Loucy (cell line): ENCODE data around the gene GBX2.

ENCODE experiments used
- H2AFZ ChIP-seq: fragments of 200-600 bp; sonication (generic); 2 replicates; pipeline ENCODE4 v1.6.0; 2016; ENCODE audit warnings: antibody characterized with exemption, mild to moderate bottlenecking, low read length, moderate library complexity
- H3F3A ChIP-seq: fragments of 200-600 bp; 2 replicates; pipeline ENCODE4 v1.6.0; 2016; ENCODE audit warnings: antibody characterized with exemption, low read depth, mild to moderate bottlenecking
- H3K27me3 ChIP-seq: fragments of 200-600 bp; sonication (generic); 2 replicates; pipeline ENCODE4 v1.6.1; 2014; ENCODE audit warnings: low read length, mild to moderate bottlenecking; ENCODE audit not compliant: insufficient read depth, poor library complexity, severe bottlenecking
- H3K36me3 ChIP-seq: fragments of 200-600 bp; sonication (generic); 2 replicates; pipeline ENCODE4 v1.6.1; 2016; ENCODE audit warnings: low read length; ENCODE audit not compliant: insufficient read depth
- H3K4me1 ChIP-seq: fragments of 200-600 bp; sonication (generic); 2 replicates; pipeline ENCODE4 v1.5.1; 2014; ENCODE audit warnings: low read length, mild to moderate bottlenecking; ENCODE audit not compliant: insufficient read depth, poor library complexity, severe bottlenecking
- H3K4me2 ChIP-seq: fragments of 200-600 bp; sonication (generic); 2 replicates; pipeline ENCODE4 v1.6.0; 2014; ENCODE audit warnings: antibody characterized with exemption, low read length, low read depth, mild to moderate bottlenecking; ENCODE audit not compliant: poor library complexity, severe bottlenecking
- H3K4me3 ChIP-seq: fragments of 200-600 bp; sonication (generic); 2 replicates; pipeline ENCODE4 v1.5.1; 2014; ENCODE audit warnings: low read length, mild to moderate bottlenecking, mixed read lengths; ENCODE audit not compliant: poor library complexity, severe bottlenecking
- H3K79me2 ChIP-seq: fragments of 200-600 bp; sonication (generic); 2 replicates; pipeline ENCODE4 v1.6.1; 2014; ENCODE audit warnings: low read length; ENCODE audit not compliant: insufficient read depth
- H3K9ac ChIP-seq: fragments of 200-600 bp; sonication (generic); 2 replicates; pipeline ENCODE4 v1.6.0; 2014; ENCODE audit warnings: mild to moderate bottlenecking, low read depth, low read length, moderate library complexity; ENCODE audit not compliant: poor library complexity, severe bottlenecking
- H3K9me2 ChIP-seq: fragments of 200-600 bp; sonication (generic); replicated peaks from 2 replicates; pipeline ENCODE4 v1.6.1; 2016; ENCODE audit warnings: low read depth, low read length, mixed read lengths
- H3K9me3 ChIP-seq: fragments of 200-600 bp; sonication (generic); 2 replicates; pipeline ENCODE4 v1.6.1; 2014; ENCODE audit warnings: mild to moderate bottlenecking, antibody characterized with exemption, low read length, low read depth; ENCODE audit not compliant: insufficient read depth
- H4K20me1 ChIP-seq: fragments of 200-600 bp; sonication (generic); 2 replicates; pipeline ENCODE4 v1.6.0; 2014; ENCODE audit warnings: antibody characterized with exemption, low read length, mild to moderate bottlenecking; ENCODE audit not compliant: insufficient read depth, poor library complexity, severe bottlenecking
- CTCF ChIP-seq: fragments of 200-600 bp; sonication (generic); conservative IDR thresholded peaks from 2 replicates; pipeline ENCODE4 v1.5.1; 2014; ENCODE audit warnings: mild to moderate bottlenecking, antibody characterized with exemption, low read length
- EZH2phosphoT487 ChIP-seq: fragments of 200-600 bp; IDR thresholded peaks from 2 replicates; pipeline ENCODE4 v1.6.1; 2018; ENCODE audit warnings: antibody characterized with exemption, mild to moderate bottlenecking, moderate library complexity, borderline replicate concordance

Gene GBX2

GRCh38 chr2:236120829-236121228 is 47.4 kb downstream of the GBX2 start:
- no peak for TF ChIP-seq CTCF
- TF ChIP-seq EZH2phosphoT487 = no peak
- H4K20me1 ChIP-seq = no peaks in the 10 kb centered on the region
- H3K79me2 ChIP-seq = no peaks in the 10 kb centered on the region
- no peaks in the 10 kb centered on the region; the same call in 1 of the 2 replicates for H3K36me3 ChIP-seq
- H3K9me2 ChIP-seq = no peaks in the 10 kb centered on the region
- no peak overlapping the region for H3K9ac ChIP-seq
- H2AFZ ChIP-seq = no peak overlapping the region
- H3K9me3 ChIP-seq = no peaks in the 10 kb centered on the region
- no peaks in the 10 kb centered on the region for H3K4me1 ChIP-seq
- H3F3A ChIP-seq = no peaks in the 10 kb centered on the region
- no peak overlapping the region for H3K4me3 ChIP-seq
- no peaks in the 10 kb centered on the region for H3K27me3 ChIP-seq
- H3K4me2 ChIP-seq = no peak overlapping the region

- Histone ChIP-seq H3K79me2 (no peaks in the 10 kb centered on the region), H3K9ac (no peak overlapping the region), H3K4me1 (no peaks in the 10 kb centered on the region), H3K9me2 (no peaks in the 10 kb centered on the region), H3F3A (no peaks in the 10 kb centered on the region), H4K20me1 (no peaks in the 10 kb centered on the region), H3K4me2 (no peak overlapping the region), H3K36me3 (no peaks in the 10 kb centered on the region; the same call in 1 of the 2 replicates), H2AFZ (no peak overlapping the region), H3K27me3 (no peaks in the 10 kb centered on the region), H3K4me3 (no peak overlapping the region), H3K9me3 (no peaks in the 10 kb centered on the region)
- TF ChIP-seq CTCF = no peak
- no peak for TF ChIP-seq EZH2phosphoT487
Observed at GRCh38 chr2:236120141-236120601, 48.0 kb downstream of the GBX2 start.

- TF ChIP-seq EZH2phosphoT487 = no peak
- no peak for TF ChIP-seq CTCF
- no peaks in the 10 kb centered on the region for H3K4me1 ChIP-seq
- no peak overlapping the region for H3K9ac ChIP-seq
- no peaks in the 10 kb centered on the region for H3K9me2 ChIP-seq
- H3K4me2 ChIP-seq = no peak overlapping the region
- no peaks in the 10 kb centered on the region for H4K20me1 ChIP-seq
- H3K36me3 ChIP-seq = no peaks in the 10 kb centered on the region; the same call in 1 of the 2 replicates
- H3K9me3 ChIP-seq = no peaks in the 10 kb centered on the region
- no peak overlapping the region for H3K4me3 ChIP-seq
- no peak overlapping the region for H2AFZ ChIP-seq
- no peaks in the 10 kb centered on the region for H3K27me3 ChIP-seq
- H3F3A ChIP-seq = no peaks in the 10 kb centered on the region
- H3K79me2 ChIP-seq = no peaks in the 10 kb centered on the region
Observed at GRCh38 chr2:236119476-236119875, 48.7 kb downstream of the GBX2 start.
